ENCODE results near the gene SNAPC2. TPM values are rescaled to one million over a fixed set of nuclear protein-coding genes. Genes with fewer than 3 reads are reported as not detected.

Gene SNAPC2
- total RNA-seq, 1 experiment from 2014 or later = 9.8 TPM

DNA sequence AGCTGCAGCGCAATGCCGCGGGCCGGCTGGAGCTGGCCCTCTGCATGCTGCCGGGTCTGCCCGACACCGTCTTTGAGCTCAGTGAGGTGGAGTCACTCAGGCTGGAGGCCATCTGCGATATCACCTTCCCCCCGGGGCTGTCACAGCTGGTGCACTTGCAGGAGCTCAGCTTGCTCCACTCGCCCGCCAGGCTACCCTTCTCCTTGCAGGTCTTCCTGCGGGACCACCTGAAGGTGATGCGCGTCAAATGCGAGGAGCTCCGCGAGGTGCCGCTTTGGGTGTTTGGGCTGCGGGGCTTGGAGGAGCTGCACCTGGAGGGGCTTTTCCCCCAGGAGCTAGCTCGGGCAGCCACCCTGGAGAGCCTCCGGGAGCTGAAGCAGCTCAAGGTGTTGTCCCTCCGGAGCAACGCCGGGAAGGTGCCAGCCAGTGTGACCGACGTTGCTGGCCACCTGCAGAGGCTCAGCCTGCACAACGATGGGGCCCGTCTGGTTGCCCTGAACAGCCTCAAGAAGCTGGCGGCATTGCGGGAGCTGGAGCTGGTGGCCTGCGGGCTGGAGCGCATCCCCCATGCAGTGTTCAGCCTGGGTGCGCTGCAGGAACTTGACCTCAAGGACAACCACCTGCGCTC lies 20.3 kb upstream of the SNAPC2 start:
- no peaks in the 10 kb centered on the region for H3K9me2 ChIP-seq (replicated peaks; ENCODE audit: insufficient read depth, low read length)
- no peaks in the 10 kb centered on the region for H3K27me3 ChIP-seq (ENCODE audit: low read length)
- no peak overlapping the region for H3K4me3 ChIP-seq (ENCODE audit: low read length)
- H3K4me2 ChIP-seq (ENCODE audit: low read depth, low read length, poor library complexity, severe bottlenecking) = no peak overlapping the region
- DNase-seq = no peak
- no peak overlapping the region for H3K27ac ChIP-seq (ENCODE audit: low read length)
- H3K36me3 ChIP-seq (ENCODE audit: insufficient read depth, low read length) = no peaks in the 10 kb centered on the region
- H2AFZ ChIP-seq (ENCODE audit: low read length) = no peak overlapping the region
- peaks cover 14% of the 10 kb centered on the region for H3K4me1 ChIP-seq (ENCODE audit: low read length)
- H3K9ac ChIP-seq (ENCODE audit: low read length) = no peak overlapping the region
- no peaks in the 10 kb centered on the region for H3K9me3 ChIP-seq (ENCODE audit: low read length)
- peaks cover 8% of the 10 kb centered on the region for H3K79me2 ChIP-seq (ENCODE audit: low read length)
- H4K20me1 ChIP-seq (ENCODE audit: insufficient read depth, low read depth, low read length) = no peaks in the 10 kb centered on the region; the same call in 1 of the 2 replicates

GRCh38 chr19:7900401-7900870 lies 19.7 kb upstream of the SNAPC2 start:
- no peaks in the 10 kb centered on the region for H3K9me2 ChIP-seq (replicated peaks; ENCODE audit: insufficient read depth, low read length)
- H3K4me1 ChIP-seq (ENCODE audit: low read length) = peaks cover 19% of the 10 kb centered on the region
- no peaks in the 10 kb centered on the region for H3K9me3 ChIP-seq (ENCODE audit: low read length)
- H3K79me2 ChIP-seq (ENCODE audit: low read length) = peaks cover 14% of the 10 kb centered on the region
- H3K4me3 ChIP-seq (ENCODE audit: low read length) = no peak overlapping the region
- DNase-seq = no peak
- no peaks in the 10 kb centered on the region for H3K36me3 ChIP-seq (ENCODE audit: insufficient read depth, low read length)
- H3K9ac ChIP-seq (ENCODE audit: low read length) = no peak overlapping the region
- no peaks in the 10 kb centered on the region; the same call in 1 of the 2 replicates for H4K20me1 ChIP-seq (ENCODE audit: insufficient read depth, low read depth, low read length)
- no peaks in the 10 kb centered on the region for H3K27me3 ChIP-seq (ENCODE audit: low read length)
- no peak overlapping the region for H3K27ac ChIP-seq (ENCODE audit: low read length)
- no peak overlapping the region for H3K4me2 ChIP-seq (ENCODE audit: low read depth, low read length, poor library complexity, severe bottlenecking)
- H2AFZ ChIP-seq (ENCODE audit: low read length) = no peak overlapping the region

DNA sequence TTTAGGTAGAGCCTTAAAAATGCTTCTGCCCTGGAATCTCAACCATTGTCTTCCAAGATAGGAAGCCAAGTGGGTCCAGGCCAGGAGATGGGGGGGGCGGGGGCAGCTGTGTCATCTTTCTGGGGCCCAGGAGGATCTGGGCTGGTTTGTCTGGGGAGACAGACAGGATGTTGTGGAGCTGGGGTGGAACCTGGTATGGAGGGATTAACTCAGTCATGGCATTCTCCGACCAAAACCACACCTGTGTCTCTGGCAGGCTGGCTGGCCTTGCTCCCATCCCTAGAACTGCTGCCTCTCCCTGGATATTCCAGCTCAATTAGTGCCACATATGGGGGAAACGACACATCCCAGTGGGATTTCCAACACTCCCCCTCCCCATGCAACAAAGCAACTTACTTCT lies 19.2 kb upstream of the SNAPC2 start:
- Histone ChIP-seq H3K4me2 (ENCODE audit: low read depth, low read length, poor library complexity, severe bottlenecking) (no peak overlapping the region), H3K9me2 (replicated peaks; ENCODE audit: insufficient read depth, low read length) (no peaks in the 10 kb centered on the region), H3K79me2 (ENCODE audit: low read length) (peaks cover 19% of the 10 kb centered on the region), H3K27me3 (ENCODE audit: low read length) (no peaks in the 10 kb centered on the region), H3K9me3 (ENCODE audit: low read length) (no peaks in the 10 kb centered on the region), H3K4me3 (ENCODE audit: low read length) (no peak overlapping the region), H2AFZ (ENCODE audit: low read length) (no peak overlapping the region), H3K36me3 (ENCODE audit: insufficient read depth, low read length) (no peaks in the 10 kb centered on the region), H3K27ac (ENCODE audit: low read length) (no peak overlapping the region), H3K4me1 (ENCODE audit: low read length) (peaks cover 19% of the 10 kb centered on the region), H4K20me1 (ENCODE audit: insufficient read depth, low read depth, low read length) (no peaks in the 10 kb centered on the region; the same call in 1 of the 2 replicates), H3K9ac (ENCODE audit: low read length) (no peak overlapping the region)
- DNase-seq = no peak

DNA sequence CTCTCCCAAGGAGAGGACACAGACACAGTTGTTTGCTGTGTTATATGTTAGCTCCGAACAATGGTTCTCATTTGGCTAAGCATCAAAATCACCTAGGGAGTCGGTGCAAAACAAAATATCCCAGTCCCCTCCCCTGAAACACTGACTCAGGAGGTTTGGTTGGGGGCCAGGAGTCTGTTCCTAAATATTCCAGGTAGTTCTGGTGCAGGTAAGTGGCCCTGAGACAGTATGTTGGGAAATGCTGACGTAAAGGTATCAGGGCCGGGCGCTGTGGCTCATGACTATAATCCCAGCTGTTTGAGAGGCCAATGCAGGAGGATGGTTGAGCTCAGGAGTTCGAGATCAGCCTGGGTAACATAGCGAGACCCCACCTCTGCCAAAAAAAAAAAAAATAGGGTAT lies 18.8 kb upstream of the SNAPC2 start:
- Histone ChIP-seq H3K4me2 (ENCODE audit: low read depth, low read length, poor library complexity, severe bottlenecking) (no peak overlapping the region), H3K79me2 (ENCODE audit: low read length) (peaks cover 23% of the 10 kb centered on the region), H3K27me3 (ENCODE audit: low read length) (no peaks in the 10 kb centered on the region), H3K4me3 (ENCODE audit: low read length) (no peak overlapping the region), H2AFZ (ENCODE audit: low read length) (no peak overlapping the region), H3K9me3 (ENCODE audit: low read length) (no peaks in the 10 kb centered on the region), H3K27ac (ENCODE audit: low read length) (no peak overlapping the region), H3K4me1 (ENCODE audit: low read length) (peaks cover 19% of the 10 kb centered on the region), H3K36me3 (ENCODE audit: insufficient read depth, low read length) (no peaks in the 10 kb centered on the region), H4K20me1 (ENCODE audit: insufficient read depth, low read depth, low read length) (no peaks in the 10 kb centered on the region; the same call in 1 of the 2 replicates), H3K9ac (ENCODE audit: low read length) (no peak overlapping the region), H3K9me2 (replicated peaks; ENCODE audit: insufficient read depth, low read length) (no peaks in the 10 kb centered on the region)
- DNase-seq = no peak

GRCh38 chr19:7902796-7903243 lies 17.3 kb upstream of the SNAPC2 start:
- H2AFZ ChIP-seq (ENCODE audit: low read length) = peak overlapping the region; percentile 79; the same call in 1 of the 2 replicates

GRCh38 chr19:7903244-7904073 lies 16.7 kb upstream of the SNAPC2 start, which contains the start of gene MAP2K7:
Gene MAP2K7 (plus strand): TSS chr19:7903877. CDS start chr19:7903945, 68 bp downstream.
- Histone ChIP-seq H3K4me1 (ENCODE audit: low read length) (peaks cover 19% of the 10 kb centered on the region), H4K20me1 (ENCODE audit: insufficient read depth, low read depth, low read length) (no peaks in the 10 kb centered on the region; the same call in 1 of the 2 replicates), H3K4me2 (ENCODE audit: low read depth, low read length, poor library complexity, severe bottlenecking) (peak within 1 kb of the TSS; percentile 94), H3K27me3 (ENCODE audit: low read length) (no peaks in the 10 kb centered on the region), H3K9ac (ENCODE audit: low read length) (peak within 1 kb of the TSS; percentile 91), H3K36me3 (ENCODE audit: insufficient read depth, low read length) (no peaks in the 10 kb centered on the region), H3K27ac (ENCODE audit: low read length) (peak within 1 kb of the TSS; percentile 35; the same call in 1 of the 2 replicates), H3K9me2 (replicated peaks; ENCODE audit: insufficient read depth, low read length) (no peaks in the 10 kb centered on the region), H3K79me2 (ENCODE audit: low read length) (peaks cover 27% of the 10 kb centered on the region), H3K4me3 (ENCODE audit: low read length) (peak within 1 kb of the TSS; percentile 97), H3K9me3 (ENCODE audit: low read length) (no peaks in the 10 kb centered on the region), H2AFZ (ENCODE audit: low read length) (peak within 1 kb of the TSS; percentile 79; the same call in 1 of the 2 replicates)
- DNase-seq = peak; percentile 100

More at GRCh38 chr19:7902796-7903243, 17.3 kb upstream of the SNAPC2 start:
- no peaks in the 10 kb centered on the region for H3K9me2 ChIP-seq (replicated peaks; ENCODE audit: insufficient read depth, low read length)
- H3K9ac ChIP-seq (ENCODE audit: low read length) = peak overlapping the region; percentile 86
- peak overlapping the region; percentile 93 for H3K4me2 ChIP-seq (ENCODE audit: low read depth, low read length, poor library complexity, severe bottlenecking)
- H3K9me3 ChIP-seq (ENCODE audit: low read length) = no peaks in the 10 kb centered on the region
- H3K79me2 ChIP-seq (ENCODE audit: low read length) = peaks cover 27% of the 10 kb centered on the region
- no peaks in the 10 kb centered on the region; the same call in 1 of the 2 replicates for H4K20me1 ChIP-seq (ENCODE audit: insufficient read depth, low read depth, low read length)
- H3K27ac ChIP-seq (ENCODE audit: low read length) = no peak overlapping the region
- peaks cover 19% of the 10 kb centered on the region for H3K4me1 ChIP-seq (ENCODE audit: low read length)
- H3K27me3 ChIP-seq (ENCODE audit: low read length) = no peaks in the 10 kb centered on the region
- peak overlapping the region; percentile 75 for H3K4me3 ChIP-seq (ENCODE audit: low read length)
- H3K36me3 ChIP-seq (ENCODE audit: insufficient read depth, low read length) = no peaks in the 10 kb centered on the region
- no peak for DNase-seq

DNA sequence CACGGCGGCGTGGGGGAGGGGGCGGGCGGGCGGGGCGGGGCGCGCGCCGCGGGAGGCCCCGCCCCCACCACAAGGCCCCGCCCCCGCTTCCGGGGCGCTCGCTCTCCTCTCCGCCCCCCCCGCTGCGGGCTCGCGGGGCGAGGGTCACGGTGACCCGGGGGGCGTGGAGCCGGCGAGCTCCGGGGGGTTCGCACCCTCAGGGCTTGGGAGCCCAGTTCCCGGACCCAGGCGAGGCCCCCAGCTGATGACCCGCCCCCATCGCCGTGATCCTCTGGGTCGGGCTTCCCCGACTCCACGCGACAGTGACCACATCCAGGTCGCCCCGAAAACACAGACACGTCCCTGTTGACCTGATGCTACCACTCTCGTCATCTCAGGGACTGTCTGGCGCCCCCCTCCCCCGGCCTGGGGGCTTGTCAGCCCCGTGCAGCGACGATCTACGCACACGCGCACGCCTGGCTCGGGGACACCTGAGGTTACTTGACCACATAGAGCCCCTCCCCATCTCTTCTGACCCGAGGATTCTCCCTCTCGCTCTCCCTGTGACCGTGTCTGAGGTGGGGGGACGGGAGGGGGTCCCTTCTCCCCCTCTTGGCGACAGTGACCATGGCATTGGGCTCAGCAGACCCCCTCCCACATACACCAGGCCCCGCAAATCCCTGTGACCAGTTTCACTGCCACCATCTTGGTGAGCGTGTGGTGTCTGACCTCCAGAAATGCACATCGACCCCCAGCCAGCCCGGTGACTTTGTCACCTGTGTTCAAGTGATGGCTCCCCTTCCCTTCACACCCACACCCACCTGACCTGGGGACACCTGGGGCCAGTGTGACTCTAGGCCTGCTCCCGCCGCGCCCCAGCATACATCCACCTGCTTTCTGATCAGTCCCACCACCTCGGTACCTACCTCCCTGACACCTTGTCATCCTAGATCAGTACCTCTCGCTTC lies 15.8 kb upstream of the SNAPC2 start:
- no peaks in the 10 kb centered on the region; the same call in 1 of the 2 replicates for H4K20me1 ChIP-seq (ENCODE audit: insufficient read depth, low read depth, low read length)

More for the DNA sequence above, 15.8 kb upstream of the SNAPC2 start:
- Histone ChIP-seq H3K9me2 (replicated peaks; ENCODE audit: insufficient read depth, low read length) (no peaks in the 10 kb centered on the region), H3K79me2 (ENCODE audit: low read length) (peaks cover 27% of the 10 kb centered on the region), H3K27me3 (ENCODE audit: low read length) (no peaks in the 10 kb centered on the region), H3K4me2 (ENCODE audit: low read depth, low read length, poor library complexity, severe bottlenecking) (peak overlapping the region; percentile 94), H3K4me3 (ENCODE audit: low read length) (peak overlapping the region; percentile 97), H3K9me3 (ENCODE audit: low read length) (no peaks in the 10 kb centered on the region), H3K36me3 (ENCODE audit: insufficient read depth, low read length) (no peaks in the 10 kb centered on the region), H3K9ac (ENCODE audit: low read length) (peak overlapping the region; percentile 91), H2AFZ (ENCODE audit: low read length) (peak overlapping the region; percentile 48; the same call in 1 of the 2 replicates), H3K27ac (ENCODE audit: low read length) (peak overlapping the region; percentile 35; the same call in 1 of the 2 replicates), H3K4me1 (ENCODE audit: low read length) (peaks cover 19% of the 10 kb centered on the region)
- DNase-seq = peak; percentile 75

Data from Karpas-422 (cell line).